Liver (tissue), 9 donors: Measurements from ENCODE around the gene JOSD2. TPM values are rescaled to one million over a fixed set of nuclear protein-coding genes. Genes with fewer than 3 reads are reported as not detected.
"Not testable (repeated sequence)": the region's sequence is repeated elsewhere in the genome, so short reads cannot be mapped to it uniquely, and the experiment has no call there.

Experiments used
- DNase-seq: peaks from one replicate; pipeline ENCODE4 v3.0.0-alpha.2; 2017; ENCODE audit warnings: low spot score
- H3K27ac ChIP-seq, 2 donors: one replicate each; pipeline ENCODE4 v1.7.0; 2013; ENCODE audit warnings: inconsistent platforms in 2 of 2, low read length in 2 of 2, control low read depth in 1 of 2, low read depth in 1 of 2, mild to moderate bottlenecking in 1 of 2
- H3K27me3 ChIP-seq, 4 donors: one replicate each; pipeline versions ENCODE4 v1.6.1 to v1.7.0; 2013; ENCODE audit warnings: low read length in 3 of 4, inconsistent platforms in 1 of 4, mild to moderate bottlenecking in 1 of 4, moderate library complexity in 1 of 4; ENCODE audit not compliant: control insufficient read depth in 4 of 4, insufficient read depth in 4 of 4
- H3K36me3 ChIP-seq, 4 donors: one replicate each; pipeline versions ENCODE4 v1.6.1 to v1.7.0; 2013; ENCODE audit warnings: low read length in 3 of 4, mild to moderate bottlenecking in 3 of 4, low read depth in 1 of 4, moderate library complexity in 1 of 4; ENCODE audit not compliant: control insufficient read depth in 4 of 4, insufficient read depth in 3 of 4
- H3K4me1 ChIP-seq, 4 donors: one replicate each; pipeline versions ENCODE4 v1.6.1 to v1.7.0; 2013; ENCODE audit warnings: low read length in 3 of 4, mild to moderate bottlenecking in 3 of 4, moderate library complexity in 1 of 4; ENCODE audit not compliant: control insufficient read depth in 4 of 4, insufficient read depth in 4 of 4
- H3K4me3 ChIP-seq, 3 donors: one replicate each; pipeline versions ENCODE4 v1.6.1 to v1.7.0; 2013; ENCODE audit warnings: low read length in 3 of 3, control low read depth in 1 of 3, low read depth in 1 of 3, mild to moderate bottlenecking in 1 of 3
- H3K9ac ChIP-seq, 2 donors: one replicate each; pipeline ENCODE4 v1.7.0; 2013; ENCODE audit warnings: low read length in 2 of 2, mild to moderate bottlenecking in 2 of 2, moderate library complexity in 2 of 2, control low read depth in 1 of 2, low read depth in 1 of 2
- H3K9me3 ChIP-seq, 4 donors: one replicate each; pipeline versions ENCODE4 v1.6.1 to v1.7.0; 2013; ENCODE audit warnings: low read length in 3 of 4; ENCODE audit not compliant: control insufficient read depth in 4 of 4
- ATF3 ChIP-seq: IDR thresholded peaks from 2 replicates; pipeline ENCODE4 v1.6.1; 2016; ENCODE audit warnings: antibody characterized with exemption
- EGR1 ChIP-seq, 2 donors: IDR thresholded peaks; 2 replicates each; pipeline ENCODE4 v1.6.1; 2016 to 2018; ENCODE audit warnings: antibody characterized with exemption in 2 of 2, low read depth in 2 of 2
- FOXA2 ChIP-seq: IDR thresholded peaks from 2 replicates; pipeline ENCODE4 v1.6.1; 2016; ENCODE audit warnings: antibody characterized with exemption
- GABPA ChIP-seq, 2 donors: IDR thresholded peaks in 1 of 2; conservative IDR thresholded peaks in 1 of 2; 2 replicates each; pipeline ENCODE4 v1.6.1; 2016; ENCODE audit warnings: antibody characterized with exemption in 2 of 2, mild to moderate bottlenecking in 1 of 2, moderate library complexity in 1 of 2
- HNF4A ChIP-seq, 2 donors: conservative IDR thresholded peaks; 2 replicates each; pipeline ENCODE4 v1.6.1; 2016; ENCODE audit warnings: antibody characterized with exemption in 2 of 2, mild to moderate bottlenecking in 2 of 2
- JUND ChIP-seq, 2 donors: IDR thresholded peaks; 2 replicates each; pipeline ENCODE4 v1.6.1; 2016; ENCODE audit warnings: antibody characterized with exemption in 2 of 2
- NR2F2 ChIP-seq: IDR thresholded peaks from 2 replicates; pipeline ENCODE4 v1.6.1; 2016; ENCODE audit warnings: antibody characterized with exemption
- RXRA ChIP-seq, 2 donors: IDR thresholded peaks; 2 replicates each; pipeline ENCODE4 v1.6.1; 2017 to 2018; ENCODE audit warnings: antibody characterized with exemption in 2 of 2, mild to moderate bottlenecking in 1 of 2
- SP1 ChIP-seq: IDR thresholded peaks from 2 replicates; pipeline ENCODE4 v1.6.1; 2018; ENCODE audit warnings: antibody characterized with exemption, mild to moderate bottlenecking
- TAF1 ChIP-seq: conservative IDR thresholded peaks from 2 replicates; pipeline ENCODE4 v1.6.1; 2016; ENCODE audit warnings: antibody characterized with exemption, mild to moderate bottlenecking
- YY1 ChIP-seq: IDR thresholded peaks from 2 replicates; pipeline ENCODE4 v1.6.1; 2016; ENCODE audit warnings: antibody characterized with exemption, mild to moderate bottlenecking
- WGBS: extraction: QIAGEN DNeasy Blood & Tissue Kit; methylation state at CpG from one replicate; pipeline ENCODE4 v1.1.7; 2013; 5-methylcytosine and 5-hydroxymethylcytosine counted together
- polyA plus RNA-seq, 2 donors: library from polyadenylated mRNA; stranded (reverse) in 1 of 2; unstranded in 1 of 2; fragments of 200-250 nt in 1 of 2; fragments of >200 nt in 1 of 2; fragmentation: Nextera tagmentation in 1 of 2; extraction: Ambion mirVana in 1 of 2; gene quantifications; one replicate each; pipeline versions ENCODE4 v1.2.1 to v1.2.3, GENCODE V29; 2013 to 2015
- total RNA-seq, 2 donors: library from RNA; depleted of rRNA; stranded (reverse); fragments of >200 nt; gene quantifications; one replicate each; pipeline ENCODE4 v1.2.3, GENCODE V29; 2014
- TF ChIP-seq, protein P1 (sequence below): fragments of 150-350 bp; IDR thresholded peaks from 2 replicates; pipeline ENCODE4 v1.5.1; 2017; ENCODE audit warnings: improper control_type of control experiment, low read depth, low read length; ENCODE audit not compliant: missing input control
- TF ChIP-seq, protein P2 (sequence below): IDR thresholded peaks from 2 replicates; pipeline ENCODE4 v1.6.1; 2016; ENCODE audit warnings: antibody characterized with exemption, mild to moderate bottlenecking
- donor health status: healthy.
- donor health status: healthy.
- donor health status: healthy.
- donor health status: healthy.
- donor health status: healthy.

The JOSD2 gene
- total and polyA plus RNA-seq, 4 donors = 6.6 to 32.9 (median 20.0) TPM

DNA sequence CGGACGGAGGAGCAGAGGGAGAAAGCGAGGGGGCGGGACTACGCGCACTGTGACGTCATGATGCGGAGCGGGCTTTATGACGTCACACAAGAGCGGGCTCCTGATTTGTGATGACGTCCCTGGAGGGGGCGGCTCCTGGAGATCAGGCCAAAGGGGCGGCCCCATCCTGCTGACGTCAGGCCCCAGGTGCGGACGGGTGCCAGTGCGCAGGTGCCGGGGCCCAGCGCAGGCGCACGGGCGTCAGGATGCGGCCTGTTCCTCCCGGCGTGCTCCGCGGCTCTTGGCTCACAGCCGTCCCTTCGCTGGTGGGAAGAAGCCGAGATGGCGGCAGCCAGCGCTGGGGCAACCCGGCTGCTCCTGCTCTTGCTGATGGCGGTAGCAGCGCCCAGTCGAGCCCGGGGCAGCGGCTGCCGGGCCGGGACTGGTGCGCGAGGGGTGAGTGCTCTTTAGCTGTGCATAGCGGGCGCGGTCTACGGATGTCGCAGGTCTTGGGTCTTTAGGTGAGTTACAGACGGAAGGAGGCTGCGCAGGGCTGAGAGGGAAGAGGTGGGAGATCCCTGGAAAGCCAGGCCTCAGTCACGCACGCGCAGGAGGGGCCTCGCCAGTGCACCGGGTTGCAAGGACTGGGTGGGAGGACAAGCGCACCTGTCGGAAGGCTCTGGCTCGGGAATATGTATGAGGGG is 34.6 kb downstream of the JOSD2 start, which contains the start of the genes EMC10 and GARIN5A:
Gene EMC10, plus strand, starts transcription at position 284 of the 683 bp plus-strand sequence. Its CDS starts 38 bp downstream, at position 322.
Gene GARIN5A, minus strand, starts transcription at position 625 of the 683 bp plus-strand sequence. Its CDS starts 460 bp downstream, at position 165.
- TF ChIP-seq YY1 (peak; percentile 93), GABPA (IDR thresholded peaks at IDR 0.05 in 1 of 2, conservative IDR thresholded peaks at IDR 0.05 in 1 of 2) (peak in 1 of 2 donors; percentile 75), SP1 (peak; percentile 12)
- TF ChIP-seq, protein P1, sequence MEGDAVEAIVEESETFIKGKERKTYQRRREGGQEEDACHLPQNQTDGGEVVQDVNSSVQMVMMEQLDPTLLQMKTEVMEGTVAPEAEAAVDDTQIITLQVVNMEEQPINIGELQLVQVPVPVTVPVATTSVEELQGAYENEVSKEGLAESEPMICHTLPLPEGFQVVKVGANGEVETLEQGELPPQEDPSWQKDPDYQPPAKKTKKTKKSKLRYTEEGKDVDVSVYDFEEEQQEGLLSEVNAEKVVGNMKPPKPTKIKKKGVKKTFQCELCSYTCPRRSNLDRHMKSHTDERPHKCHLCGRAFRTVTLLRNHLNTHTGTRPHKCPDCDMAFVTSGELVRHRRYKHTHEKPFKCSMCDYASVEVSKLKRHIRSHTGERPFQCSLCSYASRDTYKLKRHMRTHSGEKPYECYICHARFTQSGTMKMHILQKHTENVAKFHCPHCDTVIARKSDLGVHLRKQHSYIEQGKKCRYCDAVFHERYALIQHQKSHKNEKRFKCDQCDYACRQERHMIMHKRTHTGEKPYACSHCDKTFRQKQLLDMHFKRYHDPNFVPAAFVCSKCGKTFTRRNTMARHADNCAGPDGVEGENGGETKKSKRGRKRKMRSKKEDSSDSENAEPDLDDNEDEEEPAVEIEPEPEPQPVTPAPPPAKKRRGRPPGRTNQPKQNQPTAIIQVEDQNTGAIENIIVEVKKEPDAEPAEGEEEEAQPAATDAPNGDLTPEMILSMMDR = no peak
- 3% methylated on average over 58 of the region's 58 CpGs for WGBS
- Histone ChIP-seq H3K4me3 (peak within 1 kb of the TSS; percentile 89 to 99 (median 94)), H3K27ac (peak within 1 kb of the TSS; percentile 60 to 61), H3K9me3 (no peaks in the 10 kb centered on the region), H3K9ac (peak within 1 kb of the TSS; percentile 58 to 81), H3K4me1 (peaks cover 4 to 19% (median 15%) of the 10 kb centered on the region in 4 donors), H3K36me3 (peaks cover 5 to 22% (median 11%) of the 10 kb centered on the region in 4 donors), H3K27me3 (no peaks in the 10 kb centered on the region)
- peak; percentile 81 for DNase-seq

DNA sequence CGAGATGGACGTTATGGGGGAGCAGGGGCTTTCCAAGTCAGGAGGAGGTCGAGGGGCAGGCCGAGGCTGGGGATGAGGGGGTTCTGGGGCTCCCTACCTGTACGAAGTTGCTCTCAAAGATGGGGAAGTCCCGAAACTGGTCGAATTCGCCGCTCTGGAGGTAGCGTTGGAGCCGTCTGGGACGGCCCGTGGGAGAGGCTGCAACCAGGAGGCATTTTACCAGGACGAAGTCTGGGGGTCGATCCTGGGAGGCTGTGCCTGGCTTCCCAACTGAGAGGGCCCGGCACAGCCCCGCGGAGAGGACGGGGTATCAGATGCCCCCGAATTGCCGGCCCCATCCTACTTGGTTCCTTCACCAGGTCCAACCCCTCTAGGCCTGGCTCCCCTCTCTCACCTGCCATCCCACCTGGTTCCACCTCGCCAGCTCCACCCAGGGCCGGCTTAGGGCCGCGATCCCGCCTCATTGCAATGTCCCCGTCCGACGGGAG is 35.2 kb downstream of the JOSD2 start:
- WGBS = 80% methylated on average over 29 of the region's 29 CpGs
- no peak for DNase-seq
- Histone ChIP-seq H3K9me3 (no peaks in the 10 kb centered on the region), H3K4me3 (peak overlapping the region in 1 of 3 donors; percentile 89), H3K36me3 (peaks cover 5 to 17% (median 8%) of the 10 kb centered on the region in 4 donors), H3K9ac (no peak overlapping the region), H3K27me3 (no peaks in the 10 kb centered on the region), H3K4me1 (peaks cover 4 to 19% (median 15%) of the 10 kb centered on the region in 4 donors), H3K27ac (peak overlapping the region; percentile 60 to 61)
- no peak for TF ChIP-seq GABPA (IDR thresholded peaks at IDR 0.05 in 1 of 2, conservative IDR thresholded peaks at IDR 0.05 in 1 of 2)
- no peak for TF ChIP-seq ATF3
- TF ChIP-seq TAF1 = no peak
- no peak for TF ChIP-seq NR2F2
- no peak for TF ChIP-seq YY1
- no peak for TF ChIP-seq EGR1 (IDR thresholded peaks at IDR 0.05; ENCODE audit: low read depth in 2 of 2)
- no peak for TF ChIP-seq FOXA2
- TF ChIP-seq JUND (IDR thresholded peaks at IDR 0.05) = no peak

DNA sequence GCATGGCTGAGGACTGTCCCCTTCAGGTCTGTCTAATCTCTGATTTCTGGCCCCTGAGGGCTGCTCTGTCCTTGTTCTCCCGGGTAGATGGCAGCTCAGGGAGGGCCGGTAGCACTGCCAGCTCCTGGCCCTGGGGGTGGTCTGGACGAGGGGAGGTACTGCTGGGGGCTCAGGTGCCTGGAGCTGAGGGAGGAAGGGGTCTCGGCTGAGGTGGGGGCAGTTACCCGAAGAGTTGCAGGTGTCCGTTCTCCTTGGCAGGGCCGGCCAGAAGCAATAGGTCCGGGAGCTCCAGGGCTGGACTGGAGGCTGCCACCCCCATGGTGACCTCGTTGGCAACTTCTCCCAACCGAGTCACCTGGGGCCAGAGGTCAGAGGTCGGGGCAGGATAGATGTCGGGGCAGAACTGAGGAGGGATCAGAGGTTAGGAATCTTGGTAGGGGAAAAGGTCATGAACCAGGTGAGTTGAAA is 35.9 kb downstream of the JOSD2 start:
- no peak for DNase-seq
- H3K9ac ChIP-seq = no peak overlapping the region
- H3K27ac ChIP-seq = no peak overlapping the region
- TF ChIP-seq NR2F2 (peak; percentile 86), RXRA (IDR thresholded peaks at IDR 0.05) (peak; percentile 57 to 85), HNF4A (conservative IDR thresholded peaks at IDR 0.05) (peak; percentile 30 to 43), GABPA (IDR thresholded peaks at IDR 0.05 in 1 of 2, conservative IDR thresholded peaks at IDR 0.05 in 1 of 2) (no peak), JUND (IDR thresholded peaks at IDR 0.05) (no peak), ATF3 (no peak), FOXA2 (no peak), TAF1 (no peak)
- TF ChIP-seq, protein P2, sequence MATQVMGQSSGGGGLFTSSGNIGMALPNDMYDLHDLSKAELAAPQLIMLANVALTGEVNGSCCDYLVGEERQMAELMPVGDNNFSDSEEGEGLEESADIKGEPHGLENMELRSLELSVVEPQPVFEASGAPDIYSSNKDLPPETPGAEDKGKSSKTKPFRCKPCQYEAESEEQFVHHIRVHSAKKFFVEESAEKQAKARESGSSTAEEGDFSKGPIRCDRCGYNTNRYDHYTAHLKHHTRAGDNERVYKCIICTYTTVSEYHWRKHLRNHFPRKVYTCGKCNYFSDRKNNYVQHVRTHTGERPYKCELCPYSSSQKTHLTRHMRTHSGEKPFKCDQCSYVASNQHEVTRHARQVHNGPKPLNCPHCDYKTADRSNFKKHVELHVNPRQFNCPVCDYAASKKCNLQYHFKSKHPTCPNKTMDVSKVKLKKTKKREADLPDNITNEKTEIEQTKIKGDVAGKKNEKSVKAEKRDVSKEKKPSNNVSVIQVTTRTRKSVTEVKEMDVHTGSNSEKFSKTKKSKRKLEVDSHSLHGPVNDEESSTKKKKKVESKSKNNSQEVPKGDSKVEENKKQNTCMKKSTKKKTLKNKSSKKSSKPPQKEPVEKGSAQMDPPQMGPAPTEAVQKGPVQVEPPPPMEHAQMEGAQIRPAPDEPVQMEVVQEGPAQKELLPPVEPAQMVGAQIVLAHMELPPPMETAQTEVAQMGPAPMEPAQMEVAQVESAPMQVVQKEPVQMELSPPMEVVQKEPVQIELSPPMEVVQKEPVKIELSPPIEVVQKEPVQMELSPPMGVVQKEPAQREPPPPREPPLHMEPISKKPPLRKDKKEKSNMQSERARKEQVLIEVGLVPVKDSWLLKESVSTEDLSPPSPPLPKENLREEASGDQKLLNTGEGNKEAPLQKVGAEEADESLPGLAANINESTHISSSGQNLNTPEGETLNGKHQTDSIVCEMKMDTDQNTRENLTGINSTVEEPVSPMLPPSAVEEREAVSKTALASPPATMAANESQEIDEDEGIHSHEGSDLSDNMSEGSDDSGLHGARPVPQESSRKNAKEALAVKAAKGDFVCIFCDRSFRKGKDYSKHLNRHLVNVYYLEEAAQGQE = no peak
- no peaks in the 10 kb centered on the region for H3K9me3 ChIP-seq
- peaks cover 0 to 13% (median 7%) of the 10 kb centered on the region in 4 donors for H3K36me3 ChIP-seq
- peaks cover 4 to 19% (median 15%) of the 10 kb centered on the region in 4 donors for H3K4me1 ChIP-seq
- H3K27me3 ChIP-seq = no peaks in the 10 kb centered on the region
- WGBS = 58% methylated on average over 12 of the region's 12 CpGs
- H3K4me3 ChIP-seq = no peak overlapping the region

DNA sequence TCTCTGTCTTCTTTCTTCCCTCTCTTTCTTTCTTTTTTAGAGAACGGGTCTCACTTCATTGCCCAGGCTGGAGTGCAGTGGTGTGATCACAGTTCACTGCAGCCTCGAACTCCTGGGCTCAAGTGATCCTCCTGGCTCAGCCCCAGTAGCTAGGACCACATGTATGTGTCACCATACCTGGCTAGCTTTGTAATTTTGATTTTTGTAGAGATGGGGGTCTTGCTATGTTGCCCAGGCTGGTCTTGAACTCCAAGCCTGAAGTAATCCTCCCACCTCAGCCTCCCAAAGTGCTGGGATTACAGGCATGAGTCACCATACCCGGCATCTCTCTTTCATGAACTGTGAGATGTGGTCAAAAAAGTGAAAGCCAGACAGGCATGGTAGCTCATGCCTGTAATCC is 37.7 kb downstream of the JOSD2 start:
- H3K4me1 ChIP-seq = peaks cover 4 to 19% (median 15%) of the 10 kb centered on the region in 4 donors
- H3K27ac ChIP-seq, DNase-seq, H3K27me3 ChIP-seq, H3K4me3 ChIP-seq, H3K9me3 ChIP-seq, H3K36me3 ChIP-seq, H3K9ac ChIP-seq: not testable (repeated sequence)
- WGBS = 77% methylated on average over 3 of the region's 3 CpGs
